ENCODE data around the gene KIT. TPM values are rescaled to one million over a fixed set of nuclear protein-coding genes. Genes with fewer than 3 reads are reported as not detected.
A peak's percentile ranks its signal among the peaks of the same experiment; 100 is the strongest.
"Not testable (repeated sequence)": the region's sequence is repeated elsewhere in the genome, so short reads cannot be mapped to it uniquely, and the experiment has no call there.

The KIT gene
- polyA plus RNA-seq (ENCODE audit: insufficient read length in 4 of 4): 10 to 100 TPM; 16.2 to 19.9 (median 17.9) TPM

DNA sequence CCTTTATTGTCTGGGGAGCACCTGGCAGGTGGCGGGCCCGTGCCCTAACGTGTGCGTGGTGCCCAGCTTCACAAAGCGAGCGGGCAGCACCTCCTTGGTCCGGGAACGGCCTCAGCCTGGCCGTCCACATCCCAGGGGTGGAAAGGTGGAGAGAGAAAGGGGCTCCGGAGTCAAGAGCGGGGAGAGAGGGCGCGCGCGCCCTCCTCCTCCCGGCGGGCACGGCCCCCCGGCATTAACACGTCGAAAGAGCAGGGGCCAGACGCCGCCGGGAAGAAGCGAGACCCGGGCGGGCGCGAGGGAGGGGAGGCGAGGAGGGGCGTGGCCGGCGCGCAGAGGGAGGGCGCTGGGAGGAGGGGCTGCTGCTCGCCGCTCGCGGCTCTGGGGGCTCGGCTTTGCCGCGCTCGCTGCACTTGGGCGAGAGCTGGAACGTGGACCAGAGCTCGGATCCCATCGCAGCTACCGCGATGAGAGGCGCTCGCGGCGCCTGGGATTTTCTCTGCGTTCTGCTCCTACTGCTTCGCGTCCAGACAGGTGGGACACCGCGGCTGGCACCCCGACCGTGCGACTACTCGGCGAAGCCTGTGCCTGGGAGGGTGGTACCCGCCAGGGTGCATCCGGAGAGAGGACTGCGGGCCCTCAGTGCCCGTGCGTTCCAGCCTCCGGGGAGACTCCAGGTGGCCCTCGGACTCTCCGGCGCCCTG is at the start of gene KIT:
Gene KIT (plus strand): TSS at position 407 of the 701 bp plus-strand sequence. CDS start 58 bp downstream, at position 465.
- DNase-seq (ENCODE audit: low read depth in 4 of 4, low spot score in 3 of 4): peak in 2 of 4 donors; percentile 60

DNA sequence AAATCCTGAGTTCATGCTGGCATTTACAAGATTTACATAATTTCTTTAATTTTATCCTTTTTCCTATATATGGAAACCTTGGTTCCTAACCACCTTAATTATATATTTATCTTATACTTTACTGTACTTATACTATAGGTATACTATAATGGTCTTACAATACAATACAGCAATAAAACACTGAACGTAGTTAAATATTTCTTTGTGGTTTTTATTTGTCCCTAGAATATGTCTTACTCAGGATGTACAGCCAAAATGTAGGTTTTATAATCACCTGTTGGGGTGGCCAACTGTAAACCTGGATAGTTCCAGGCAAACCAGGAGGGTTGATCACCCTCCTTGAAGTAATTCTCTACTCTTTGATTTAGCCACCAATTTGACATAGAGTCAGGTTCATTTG is 48.4 kb upstream of the KIT start:
- DNase-seq (ENCODE audit: low read depth in 4 of 4, low spot score in 3 of 4): no peak

DNA sequence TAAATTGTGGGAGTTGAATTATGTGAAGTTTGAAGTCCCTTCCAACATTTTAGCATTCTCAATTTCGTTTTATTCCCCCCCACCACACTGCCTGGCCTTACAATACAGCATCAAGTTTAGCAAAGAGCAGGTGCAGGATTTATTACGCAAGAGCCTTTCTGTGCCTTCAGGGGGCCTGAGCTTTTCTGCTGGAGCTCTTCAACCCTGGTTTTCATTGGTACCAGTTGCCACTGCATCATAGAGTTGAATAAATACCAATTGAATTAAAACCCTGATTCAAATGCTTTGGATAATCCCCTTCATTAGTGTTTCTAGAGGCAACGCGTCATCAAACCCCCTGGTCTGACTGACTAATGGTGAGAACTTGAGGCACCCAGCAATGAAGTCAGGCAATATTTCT is 43.6 kb upstream of the KIT start:
- no peak for DNase-seq (ENCODE audit: low read depth in 4 of 4, low spot score in 3 of 4)

GRCh38 chr4:54620773-54621172 is 37.0 kb upstream of the KIT start:
- no peak for DNase-seq (ENCODE audit: low read depth in 4 of 4, low spot score in 3 of 4)

DNA sequence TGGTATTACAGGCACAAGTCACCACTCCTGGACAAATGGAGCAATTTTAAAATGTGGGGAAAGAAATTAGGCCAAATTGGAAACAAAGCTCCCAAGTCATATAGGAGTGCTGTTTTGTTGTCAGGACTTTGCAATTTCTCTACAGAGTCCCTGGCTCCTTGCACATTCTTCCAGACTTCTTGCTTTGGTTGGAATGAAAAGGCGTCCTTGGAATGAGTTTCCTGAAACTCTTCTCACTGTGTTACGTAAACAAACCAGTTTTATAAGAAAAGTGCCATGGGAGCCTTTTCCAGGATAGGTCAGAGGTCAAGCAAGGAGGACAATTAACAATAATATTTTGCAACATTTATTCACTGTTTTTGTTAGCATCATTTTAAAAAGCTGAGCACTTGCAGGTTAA is 32.4 kb upstream of the KIT start:
- no peak for DNase-seq (ENCODE audit: low read depth in 4 of 4, low spot score in 3 of 4)

DNA sequence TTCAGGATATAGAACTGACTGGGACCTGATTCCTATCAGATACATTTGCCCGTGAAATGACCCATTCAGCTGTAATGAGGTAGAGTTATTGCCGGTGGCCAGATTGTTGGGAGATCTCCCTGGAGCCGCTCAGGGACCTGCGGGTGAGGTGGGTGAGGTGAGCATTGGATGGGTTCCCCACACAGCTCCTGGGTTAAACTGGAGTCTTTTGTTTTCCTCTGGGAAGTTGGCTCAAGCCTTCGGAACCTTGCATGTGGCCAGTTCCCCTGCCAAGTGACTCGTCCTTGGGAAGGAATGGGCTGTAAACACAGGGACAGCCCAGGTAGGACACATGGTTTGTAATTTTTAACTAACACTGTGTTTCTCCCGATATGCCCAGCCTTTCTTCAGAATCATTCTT is 31.6 kb upstream of the KIT start:
- DNase-seq (ENCODE audit: low read depth in 4 of 4, low spot score in 3 of 4): no peak

DNA sequence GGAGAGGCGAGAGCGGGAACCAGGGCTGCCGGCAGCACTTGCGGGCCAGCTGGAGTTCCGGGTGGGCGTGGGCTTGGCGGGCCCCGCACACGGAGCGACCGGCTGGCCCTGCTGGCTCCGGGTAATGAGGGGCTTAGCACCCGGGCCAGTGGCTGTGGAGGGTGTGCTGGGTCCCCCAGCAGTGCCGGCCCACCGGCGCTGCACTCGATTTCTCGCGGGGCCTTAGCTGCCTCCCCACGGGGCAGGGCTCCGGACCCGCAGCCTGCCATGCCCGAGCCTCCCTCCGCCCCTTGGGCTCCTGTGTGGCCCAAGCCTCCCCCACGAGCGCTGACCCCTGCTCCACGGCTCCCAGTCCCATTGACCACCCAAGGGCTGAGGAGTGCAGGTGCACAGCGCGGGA is 25.2 kb upstream of the KIT start:
- DNase-seq (ENCODE audit: low read depth in 4 of 4, low spot score in 3 of 4): no peak

- not testable (repeated sequence) for DNase-seq (ENCODE audit: low read depth in 4 of 4, low spot score in 3 of 4)
Observed at GRCh38 chr4:54633102-54633740, 24.5 kb upstream of the KIT start.

- no peak for DNase-seq (ENCODE audit: low read depth in 4 of 4, low spot score in 3 of 4)
Observed at GRCh38 chr4:54635318-54635717, 22.4 kb upstream of the KIT start.

DNA sequence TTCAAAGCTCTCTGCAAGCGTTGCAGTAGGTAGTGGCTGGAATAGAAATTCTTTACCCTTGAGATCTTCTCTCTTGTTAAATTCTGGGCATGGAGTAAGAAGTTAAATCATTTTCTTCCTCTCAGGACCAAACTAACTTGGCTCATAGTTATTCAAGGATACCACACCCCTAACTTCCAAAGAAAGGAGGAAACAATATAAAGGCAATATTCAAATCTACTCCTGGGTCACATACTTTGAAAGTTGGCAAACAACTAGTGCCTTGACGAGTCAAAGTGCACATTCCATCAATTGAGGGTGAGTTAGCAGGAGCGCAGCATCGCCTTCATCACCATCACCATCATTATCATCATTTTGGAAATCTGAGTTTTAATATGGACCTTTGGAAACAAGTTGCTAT is 20.4 kb upstream of the KIT start:
- DNase-seq (ENCODE audit: low read depth in 4 of 4, low spot score in 3 of 4): no peak

- not testable (repeated sequence) for DNase-seq (ENCODE audit: low read depth in 4 of 4, low spot score in 3 of 4)
Observed at GRCh38 chr4:54641101-54641500, 16.7 kb upstream of the KIT start.

- DNase-seq (ENCODE audit: low read depth in 4 of 4, low spot score in 3 of 4): no peak
Observed at GRCh38 chr4:54643172-54643571, 14.6 kb upstream of the KIT start.

- DNase-seq (ENCODE audit: low read depth in 4 of 4, low spot score in 3 of 4): no peak
Observed at GRCh38 chr4:54643958-54644751, 13.6 kb upstream of the KIT start.

GRCh38 chr4:54645830-54646229 is 11.9 kb upstream of the KIT start:
- DNase-seq (ENCODE audit: low read depth in 4 of 4, low spot score in 3 of 4): no peak

GRCh38 chr4:54647070-54647469 is 10.7 kb upstream of the KIT start:
- DNase-seq (ENCODE audit: low read depth in 4 of 4, low spot score in 3 of 4): no peak

- no peak for DNase-seq (ENCODE audit: low read depth in 4 of 4, low spot score in 3 of 4)
Observed at GRCh38 chr4:54651050-54651449, 6.7 kb upstream of the KIT start.

- DNase-seq (ENCODE audit: low read depth in 4 of 4, low spot score in 3 of 4): no peak
Observed at GRCh38 chr4:54654753-54655152, 3.0 kb upstream of the KIT start.

DNA sequence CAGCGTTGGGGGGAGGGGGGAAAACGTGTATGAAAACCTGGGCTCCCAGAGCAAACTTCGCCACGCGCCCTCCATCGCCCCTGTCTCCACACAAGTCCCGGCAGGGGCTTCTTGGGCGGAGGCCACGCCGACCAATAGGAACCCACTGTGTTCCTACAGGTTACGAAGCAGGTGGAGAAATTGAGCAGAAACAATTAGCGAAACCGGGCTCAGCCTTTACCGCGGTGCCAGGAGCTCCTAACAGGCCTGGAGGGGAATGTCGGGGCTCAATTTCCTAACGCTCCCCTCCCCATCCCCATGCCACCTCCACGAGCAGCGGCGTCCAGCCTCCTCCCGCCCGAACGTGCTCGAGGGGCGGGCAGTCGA is 589 bp upstream of the KIT start:
- DNase-seq (ENCODE audit: low read depth in 4 of 4, low spot score in 3 of 4): no peak

DNA sequence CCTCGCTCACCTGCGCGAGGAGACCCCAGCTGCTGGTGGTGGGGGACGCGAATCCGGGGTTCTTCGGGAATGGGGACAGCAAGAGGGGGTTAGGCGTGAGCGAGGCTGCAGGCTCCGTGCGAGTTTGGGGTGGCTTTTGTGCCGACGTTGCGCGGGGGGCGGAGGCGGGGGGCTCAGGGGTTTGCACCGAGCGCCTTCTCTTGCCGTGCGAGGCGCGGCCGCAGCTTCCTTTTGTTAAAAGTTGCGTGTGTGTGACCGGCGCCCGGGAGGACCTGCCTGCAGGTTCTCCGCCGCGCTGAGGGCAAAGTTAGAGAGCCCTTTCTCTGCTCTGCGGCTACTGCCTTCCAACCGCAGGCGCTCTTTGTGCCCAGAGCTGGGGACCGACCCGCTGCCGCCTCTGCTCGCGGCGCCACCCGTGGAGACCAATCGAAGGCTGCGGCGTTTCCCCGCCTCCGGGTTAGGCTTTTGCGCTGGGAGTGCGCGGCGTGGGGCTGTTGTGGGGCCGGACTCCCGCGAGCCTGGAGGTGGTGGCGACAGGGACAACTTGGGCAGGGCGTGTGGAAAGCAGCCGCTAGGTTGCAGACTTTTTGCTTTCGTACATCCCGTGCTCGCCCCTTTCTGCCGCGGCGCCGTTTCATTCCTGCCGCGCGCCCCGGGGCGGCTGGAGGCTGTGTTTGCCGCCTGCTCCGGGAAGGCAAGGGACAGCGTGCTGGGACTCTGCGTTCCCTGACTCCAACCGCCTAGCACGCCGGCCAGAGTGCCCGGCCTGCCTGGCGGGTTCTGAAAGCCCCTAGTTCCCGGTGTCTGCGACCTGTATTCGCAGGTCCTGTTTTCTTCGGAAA is 716 bp downstream of the KIT start:
- peak in 2 of 4 donors; percentile 43 to 52 for DNase-seq (ENCODE audit: low read depth in 4 of 4, low spot score in 3 of 4)

- DNase-seq (ENCODE audit: low read depth in 4 of 4, low spot score in 3 of 4): no peak
Observed at GRCh38 chr4:54659313-54659712, 1.6 kb downstream of the KIT start.

Measured in right renal pelvis (tissue), 4 donors.